MM.1S (cell line): ENCODE measurements around the gene PTPRN2.

Source experiments
- DNase-seq: peaks from one replicate; pipeline ENCODE4 v3.0.0-alpha.2; 2015
- H2AFZ ChIP-seq: fragments of 300-600 bp; sonication (generic); 2 replicates; pipeline ENCODE4 v1.6.0; 2016; ENCODE audit warnings: antibody characterized with exemption, low read length
- H3F3A ChIP-seq: fragments of 300-600 bp; sonication (generic); 2 replicates; pipeline ENCODE4 v1.6.1; 2016; ENCODE audit warnings: mild to moderate bottlenecking, antibody characterized with exemption, low read length, moderate library complexity, mixed read lengths; ENCODE audit not compliant: insufficient read depth
- H3K27ac ChIP-seq: fragments of 300-600 bp; sonication (generic); 2 replicates; pipeline ENCODE4 v1.5.1; 2016; ENCODE audit warnings: mild to moderate bottlenecking, low read length
- H3K27me3 ChIP-seq: fragments of 300-600 bp; sonication (generic); replicated peaks from 2 replicates; pipeline ENCODE4 v1.6.0; 2016; ENCODE audit warnings: low read length; ENCODE audit not compliant: insufficient read depth
- H3K36me3 ChIP-seq: fragments of 300-600 bp; sonication (generic); replicated peaks from 2 replicates; pipeline ENCODE4 v1.6.1; 2016; ENCODE audit warnings: mild to moderate bottlenecking, low read length, mixed read lengths; ENCODE audit not compliant: insufficient read depth
- H3K4me1 ChIP-seq: fragments of 300-600 bp; sonication (generic); 2 replicates; pipeline ENCODE4 v1.6.1; 2016; ENCODE audit warnings: low read length, mixed read lengths
- H3K4me2 ChIP-seq: fragments of 300-600 bp; sonication (generic); 2 replicates; pipeline ENCODE4 v1.6.0; 2016; ENCODE audit warnings: low read depth, low read length
- H3K4me3 ChIP-seq: fragments of 300-600 bp; sonication (generic); 2 replicates; pipeline ENCODE4 v1.5.1; 2016; ENCODE audit warnings: low read length, mixed read lengths
- H3K79me2 ChIP-seq: fragments of 300-600 bp; sonication (generic); 2 replicates; pipeline ENCODE4 v1.6.1; 2016; ENCODE audit warnings: mixed run types, low read length, mixed read lengths
- H3K9ac ChIP-seq: fragments of 300-600 bp; sonication (generic); 2 replicates; pipeline ENCODE4 v1.6.1; 2016; ENCODE audit warnings: low read length, mixed read lengths
- H3K9me2 ChIP-seq: fragments of 300-600 bp; sonication (generic); replicated peaks from 2 replicates; pipeline ENCODE4 v1.6.1; 2016; ENCODE audit warnings: mild to moderate bottlenecking, low read length, mixed read lengths; ENCODE audit not compliant: insufficient read depth
- H3K9me3 ChIP-seq: fragments of 300-600 bp; sonication (generic); replicated peaks from 2 replicates; pipeline ENCODE4 v1.6.1; 2016; ENCODE audit warnings: mild to moderate bottlenecking, low read length, mixed read lengths; ENCODE audit not compliant: insufficient read depth
- H4K20me1 ChIP-seq: fragments of 300-600 bp; sonication (generic); 2 replicates; pipeline ENCODE4 v1.6.1; 2016; ENCODE audit warnings: mild to moderate bottlenecking, low read length, moderate library complexity, mixed read lengths; ENCODE audit not compliant: insufficient read depth
- EZH2 ChIP-seq: fragments of 300-600 bp; sonication (generic); optimal IDR thresholded peaks from 2 replicates; pipeline ENCODE3; 2017; ENCODE audit warnings: low read depth, mild to moderate bottlenecking, antibody characterized with exemption, low read length, mixed read lengths
- EZH2phosphoT487 ChIP-seq: fragments of 300-600 bp; sonication (generic); IDR thresholded peaks from 2 replicates; pipeline ENCODE4 v1.6.1; 2018; ENCODE audit warnings: antibody characterized with exemption, low read length
- TF ChIP-seq, protein P1 (sequence below): fragments of 300-600 bp; sonication (generic); IDR thresholded peaks from 2 replicates; pipeline ENCODE4 v1.5.1; 2016; ENCODE audit warnings: antibody characterized with exemption, low read length, mixed read lengths

PTPRN2 gene

DNA sequence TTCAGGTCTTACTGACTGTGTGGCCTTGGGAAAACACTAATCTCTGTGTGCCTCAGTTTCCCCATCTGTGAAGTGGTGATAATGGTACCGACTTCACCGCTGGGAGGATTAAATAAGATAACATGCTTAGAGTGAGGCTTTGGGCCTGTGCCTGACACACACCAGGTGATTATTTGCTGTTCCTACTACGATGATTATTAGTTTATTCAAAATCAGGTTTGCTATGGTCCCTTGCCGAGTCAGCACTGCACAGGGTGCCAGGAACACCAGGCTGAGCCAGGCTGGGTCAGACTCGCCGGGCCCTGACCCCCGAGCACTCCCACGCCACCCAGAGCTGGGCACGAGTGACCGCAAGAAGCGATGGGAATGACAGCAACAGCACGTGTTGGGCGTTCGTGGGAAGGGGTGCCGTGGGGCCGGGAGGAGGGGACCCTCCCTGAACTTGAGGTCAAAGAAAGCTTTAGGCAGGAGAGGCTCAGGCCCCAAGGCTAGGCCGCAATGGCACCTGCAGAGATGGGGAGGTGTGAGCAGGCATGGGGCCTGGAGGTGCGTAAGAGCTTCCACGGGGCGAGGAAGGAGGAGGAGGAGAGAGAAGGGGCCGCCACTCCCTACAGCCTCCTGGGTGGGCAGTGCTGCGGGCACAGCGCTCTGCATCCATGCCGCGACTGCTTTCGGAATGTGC, 925.4 kb downstream of the PTPRN2 start:
- H3K9me3 ChIP-seq = no peaks in the 10 kb centered on the region

DNA sequence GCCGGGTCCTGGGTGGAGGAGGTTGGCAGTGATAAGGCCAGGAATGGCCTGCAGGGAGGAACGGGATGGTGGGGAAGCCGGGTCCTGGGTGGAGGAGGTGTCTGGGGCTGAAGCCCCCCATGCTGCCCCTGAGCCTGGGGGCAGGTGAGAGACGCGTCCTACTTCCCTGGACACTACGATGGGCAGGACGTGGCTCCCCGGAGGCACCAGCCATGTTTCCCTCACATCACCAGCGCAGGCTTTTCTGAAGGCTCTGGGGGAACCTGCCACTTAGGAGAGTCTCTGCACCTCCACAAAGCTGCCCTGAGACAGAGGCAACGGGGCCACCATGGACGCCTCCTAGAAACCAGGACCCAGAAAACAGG, 926.0 kb downstream of the PTPRN2 start:
- no peak for DNase-seq
- H3K27me3 ChIP-seq = peaks cover 84% of the 10 kb centered on the region
- H3K36me3 ChIP-seq = no peaks in the 10 kb centered on the region
- TF ChIP-seq, protein P1, sequence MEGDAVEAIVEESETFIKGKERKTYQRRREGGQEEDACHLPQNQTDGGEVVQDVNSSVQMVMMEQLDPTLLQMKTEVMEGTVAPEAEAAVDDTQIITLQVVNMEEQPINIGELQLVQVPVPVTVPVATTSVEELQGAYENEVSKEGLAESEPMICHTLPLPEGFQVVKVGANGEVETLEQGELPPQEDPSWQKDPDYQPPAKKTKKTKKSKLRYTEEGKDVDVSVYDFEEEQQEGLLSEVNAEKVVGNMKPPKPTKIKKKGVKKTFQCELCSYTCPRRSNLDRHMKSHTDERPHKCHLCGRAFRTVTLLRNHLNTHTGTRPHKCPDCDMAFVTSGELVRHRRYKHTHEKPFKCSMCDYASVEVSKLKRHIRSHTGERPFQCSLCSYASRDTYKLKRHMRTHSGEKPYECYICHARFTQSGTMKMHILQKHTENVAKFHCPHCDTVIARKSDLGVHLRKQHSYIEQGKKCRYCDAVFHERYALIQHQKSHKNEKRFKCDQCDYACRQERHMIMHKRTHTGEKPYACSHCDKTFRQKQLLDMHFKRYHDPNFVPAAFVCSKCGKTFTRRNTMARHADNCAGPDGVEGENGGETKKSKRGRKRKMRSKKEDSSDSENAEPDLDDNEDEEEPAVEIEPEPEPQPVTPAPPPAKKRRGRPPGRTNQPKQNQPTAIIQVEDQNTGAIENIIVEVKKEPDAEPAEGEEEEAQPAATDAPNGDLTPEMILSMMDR = no peak
- no peak for TF ChIP-seq EZH2
- no peak for TF ChIP-seq EZH2phosphoT487
- H3K27ac ChIP-seq = no peak overlapping the region
- H3K4me2 ChIP-seq = no peak overlapping the region
- H3K4me3 ChIP-seq = no peak overlapping the region
- H3K9me3 ChIP-seq = no peaks in the 10 kb centered on the region
- H2AFZ ChIP-seq = no peak overlapping the region
- no peaks in the 10 kb centered on the region for H3K9me2 ChIP-seq
- no peaks in the 10 kb centered on the region for H3F3A ChIP-seq
- H3K79me2 ChIP-seq = no peaks in the 10 kb centered on the region
- H4K20me1 ChIP-seq = no peaks in the 10 kb centered on the region
- no peaks in the 10 kb centered on the region for H3K4me1 ChIP-seq
- no peak overlapping the region for H3K9ac ChIP-seq

More for the DNA sequence above, 925.4 kb downstream of the PTPRN2 start:
- Histone ChIP-seq H3K4me3 (no peak overlapping the region), H2AFZ (no peak overlapping the region), H3K27me3 (peaks cover 86% of the 10 kb centered on the region), H3K36me3 (no peaks in the 10 kb centered on the region), H3K79me2 (no peaks in the 10 kb centered on the region), H3F3A (no peaks in the 10 kb centered on the region), H3K27ac (no peak overlapping the region), H4K20me1 (no peaks in the 10 kb centered on the region), H3K9me2 (no peaks in the 10 kb centered on the region), H3K4me1 (no peaks in the 10 kb centered on the region), H3K9ac (no peak overlapping the region), H3K4me2 (no peak overlapping the region)
- no peak for DNase-seq
- TF ChIP-seq EZH2phosphoT487 (no peak), EZH2 (no peak)
- TF ChIP-seq, protein P1 = no peak

- Histone ChIP-seq H2AFZ (no peak overlapping the region), H3K36me3 (no peaks in the 10 kb centered on the region), H3K4me1 (no peaks in the 10 kb centered on the region), H3K4me3 (no peak overlapping the region), H3K9me3 (no peaks in the 10 kb centered on the region), H3K79me2 (no peaks in the 10 kb centered on the region), H3F3A (no peaks in the 10 kb centered on the region), H4K20me1 (no peaks in the 10 kb centered on the region), H3K4me2 (no peak overlapping the region), H3K9ac (no peak overlapping the region), H3K27ac (no peak overlapping the region), H3K27me3 (peaks cover 84% of the 10 kb centered on the region), H3K9me2 (no peaks in the 10 kb centered on the region)
- DNase-seq = no peak
- TF ChIP-seq, protein P1 = no peak
- TF ChIP-seq EZH2phosphoT487 = no peak
- no peak for TF ChIP-seq EZH2
These were observed 926.5 kb downstream of the PTPRN2 start for GRCh38 chr7:157660971-157661610.
